Spleen (tissue), 7 donors: ENCODE results near the gene JCHAIN.

Experiments
- CTCF ChIP-seq, 11 experiments: fragments of 200-600 bp in 7 of 11; fragments of 450-650 bp in 4 of 11; sonication (generic) in 4 of 11; IDR thresholded peaks in 8 of 11; conservative IDR thresholded peaks in 3 of 11; 1 replicate in 7 of 11; 2 replicates in 4 of 11; pipeline versions ENCODE4 v1.4.0 to v1.8.0; 2016 to 2021; ENCODE audit warnings: antibody characterized with exemption in 11 of 11, inconsistent platforms in 4 of 11, mild to moderate bottlenecking in 1 of 11
- POLR2A ChIP-seq, 3 donors: fragments of 450-650 bp; IDR thresholded peaks; one replicate each; pipeline ENCODE4 v1.5.1; 2017; ENCODE audit warnings: antibody characterized with exemption in 3 of 3, mild to moderate bottlenecking in 1 of 3
- donor health status: DM: no; HTN: no; CAD: no; lungs with moderate emphysema.
- donor health status: DM: no; HTN: no; CAD: no.
- donor health status: DM: no; HTN: no; CAD: no.

DNA sequence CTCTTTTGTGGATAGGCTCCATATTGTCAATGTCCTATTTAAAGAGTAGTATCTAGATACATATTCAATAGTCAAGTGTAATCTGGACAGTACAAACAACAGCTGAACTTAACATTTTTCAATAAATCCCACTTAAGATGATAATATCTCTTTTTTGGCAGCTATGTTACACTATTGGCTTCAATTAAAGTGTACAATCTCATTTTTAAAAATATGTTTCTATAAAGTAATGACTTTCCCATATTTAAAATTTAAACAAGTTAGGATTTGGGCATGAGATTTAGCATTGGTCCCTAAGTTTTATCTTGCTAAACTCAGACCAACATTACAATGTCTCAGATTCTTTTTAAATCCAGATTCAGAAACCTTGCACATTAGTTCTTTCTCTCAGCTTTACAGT lies 7.9 kb upstream of the JCHAIN start:
- no peak for TF ChIP-seq CTCF (IDR thresholded peaks at IDR 0.05 in 8 of 11, conservative IDR thresholded peaks at IDR 0.05 in 3 of 11)
- TF ChIP-seq POLR2A (IDR thresholded peaks at IDR 0.05), result no peak
